ENCODE results near the gene SLC22A16.
A peak's percentile ranks its signal among the peaks of the same experiment; 100 is the strongest.
"Not testable (repeated sequence)": the region's sequence is repeated elsewhere in the genome, so short reads cannot be mapped to it uniquely, and the experiment has no call there.

Gene SLC22A16

GRCh38 chr6:110488606-110489190 is 12.3 kb upstream of the SLC22A16 start:
- no peak for DNase-seq (ENCODE audit: low read depth in 3 of 3)

GRCh38 chr6:110487968-110488381 is 11.6 kb upstream of the SLC22A16 start:
- DNase-seq (ENCODE audit: low read depth in 3 of 3) = not testable (repeated sequence)

- no peak for DNase-seq (ENCODE audit: low read depth in 3 of 3)
Observed at GRCh38 chr6:110486756-110487155, 10.3 kb upstream of the SLC22A16 start.

GRCh38 chr6:110485491-110485890 is 9.1 kb upstream of the SLC22A16 start:
- no peak for DNase-seq (ENCODE audit: low read depth in 3 of 3)

- no peak for DNase-seq (ENCODE audit: low read depth in 3 of 3)
Observed at GRCh38 chr6:110484321-110484720, 7.9 kb upstream of the SLC22A16 start.

- no peak for DNase-seq (ENCODE audit: low read depth in 3 of 3)
Observed at GRCh38 chr6:110482774-110483400, 6.5 kb upstream of the SLC22A16 start.

- no peak for DNase-seq (ENCODE audit: low read depth in 3 of 3)
Observed at GRCh38 chr6:110481081-110481480, 4.7 kb upstream of the SLC22A16 start.

GRCh38 chr6:110475066-110475653 is 1.3 kb downstream of the SLC22A16 start:
- DNase-seq (ENCODE audit: low read depth in 3 of 3) = no peak

- no peak for DNase-seq (ENCODE audit: low read depth in 3 of 3)
Observed at GRCh38 chr6:110474500-110474899, 1.9 kb downstream of the SLC22A16 start.

- DNase-seq (ENCODE audit: low read depth in 3 of 3) = no peak
Observed at GRCh38 chr6:110472739-110473138, 3.7 kb downstream of the SLC22A16 start.

GRCh38 chr6:110471726-110472365 is 4.6 kb downstream of the SLC22A16 start:
- DNase-seq (ENCODE audit: low read depth in 3 of 3) = no peak

GRCh38 chr6:110468731-110469130 is 7.7 kb downstream of the SLC22A16 start:
- no peak for DNase-seq (ENCODE audit: low read depth in 3 of 3)

- no peak for DNase-seq (ENCODE audit: low read depth in 3 of 3)
Observed at GRCh38 chr6:110467566-110468140, 8.8 kb downstream of the SLC22A16 start.

- no peak for DNase-seq (ENCODE audit: low read depth in 3 of 3)
Observed at GRCh38 chr6:110462884-110463481, 13.4 kb downstream of the SLC22A16 start.

- DNase-seq (ENCODE audit: low read depth in 3 of 3) = no peak
Observed at GRCh38 chr6:110461376-110461775, 15.0 kb downstream of the SLC22A16 start.

- DNase-seq (ENCODE audit: low read depth in 3 of 3) = no peak
Observed at GRCh38 chr6:110459137-110459536, 17.3 kb downstream of the SLC22A16 start.

GRCh38 chr6:110458476-110458875 is 17.9 kb downstream of the SLC22A16 start:
- DNase-seq (ENCODE audit: low read depth in 3 of 3) = no peak

GRCh38 chr6:110457567-110458175 is 18.7 kb downstream of the SLC22A16 start:
- DNase-seq (ENCODE audit: low read depth in 3 of 3) = peak in 1 of 3 experiments; percentile 22

- DNase-seq (ENCODE audit: low read depth in 3 of 3) = no peak
Observed at GRCh38 chr6:110456694-110457093, 19.7 kb downstream of the SLC22A16 start.

- DNase-seq (ENCODE audit: low read depth in 3 of 3) = no peak
Observed at GRCh38 chr6:110449541-110449895, 26.9 kb downstream of the SLC22A16 start.

GRCh38 chr6:110448846-110449540 is 27.4 kb downstream of the SLC22A16 start:
- no peak for DNase-seq (ENCODE audit: low read depth in 3 of 3)

All from stimulated activated CD4-positive, alpha-beta T cell treated with anti-CD3 and anti-CD28 coated beads, TNF-alpha, amount 100 ng/mL, for 24 hours (primary cell).